A549 (cell line): ENCODE data around the gene ASCC2. TPM values are rescaled to one million over a fixed set of nuclear protein-coding genes. Genes with fewer than 3 reads are reported as not detected.

Source experiments
- ATAC-seq, 2 experiments: fragments of 200-7000 bp in 1 of 2; fragments of >200 bp in 1 of 2; cut with Nextera tagmentation in 1 of 2; cut with Tn5 transposase in 1 of 2; 3 replicates each; pipeline versions ENCODE4 v1.8.0 to v1.9.1; 2018 to 2020; ENCODE audit warnings: mild to moderate bottlenecking in 1 of 2, moderate library complexity in 1 of 2
- CTCF ChIA-PET: fragments of 300-600 bp; sonication (Branson Sonifier 250); formaldehyde crosslinking; extraction: SDS; loops from one replicate; lab custom pipeline; 2021; ENCODE audit warnings: antibody characterized with exemption, inconsistent platforms; lab: Yijun Ruan, JAX
- POLR2A ChIA-PET: fragments of 350-600 bp; formaldehyde crosslinking; extraction: SDS; loops from one replicate; lab custom pipeline; 2021; ENCODE audit warnings: antibody characterized with exemption, inconsistent platforms; lab: Yijun Ruan, JAX
- DNase-seq, 2 experiments: peaks; one replicate each; pipeline versions ENCODE4 v3.0.0 to v3.0.0-alpha.2; 2011 to 2016; ENCODE audit warnings: low read depth in 1 of 2, low spot score in 1 of 2
- FAIRE-seq: peaks from 2 replicates; lab custom pipeline; 2011; peaks lifted over from hg19 to GRCh38; lab: Jason Lieb, UNC
- H3K27ac ChIP-seq, 2 experiments: fragments of >200 bp; sonication (Bioruptor Twin); formaldehyde crosslinking; 3 replicates each; pipeline ENCODE4 v1.5.1; 2016 to 2017
- H3K4me1 ChIP-seq: fragments of >200 bp; sonication (Bioruptor Twin); formaldehyde crosslinking; 3 replicates; pipeline ENCODE4 v1.6.1; 2016
- H3K4me2 ChIP-seq: fragments of >200 bp; sonication (Bioruptor Twin); formaldehyde crosslinking; 3 replicates; pipeline ENCODE4 v1.6.1; 2016
- H3K4me3 ChIP-seq: fragments of >200 bp; sonication (Bioruptor Twin); formaldehyde crosslinking; 3 replicates; pipeline ENCODE4 v1.5.1; 2016
- H3K9me3 ChIP-seq: fragments of >200 bp; sonication (Bioruptor Twin); formaldehyde crosslinking; 3 replicates; pipeline ENCODE4 v1.6.1; 2016
- BHLHE40 ChIP-seq: IDR thresholded peaks from 2 replicates; pipeline ENCODE4 v1.6.1; 2012; ENCODE audit warnings: low read depth, low read length, inconsistent platforms
- CBX2 ChIP-seq: fragments of 200-600 bp; sonication (generic); IDR thresholded peaks from 2 replicates; pipeline ENCODE4 v1.6.1; 2016; ENCODE audit warnings: low read depth, mild to moderate bottlenecking, borderline replicate concordance
- CEBPB ChIP-seq, 2 experiments: fragments of >200 bp in 1 of 2; sonication (Bioruptor Twin) in 1 of 2; formaldehyde crosslinking in 1 of 2; IDR thresholded peaks; 2 replicates each; pipeline ENCODE4 v1.6.1; 2012 to 2016
- CHD4 ChIP-seq: fragments of 200-600 bp; sonication (generic); IDR thresholded peaks from 2 replicates; pipeline ENCODE4 v1.6.1; 2016; ENCODE audit warnings: antibody characterized with exemption, mild to moderate bottlenecking, borderline replicate concordance
- EHMT2 ChIP-seq: fragments of 200-600 bp; sonication (generic); IDR thresholded peaks from 2 replicates; pipeline ENCODE4 v1.6.1; 2016; ENCODE audit warnings: antibody characterized with exemption, low read depth, mild to moderate bottlenecking, moderate library complexity
- ESRRA ChIP-seq: fragments of 150-350 bp; IDR thresholded peaks from 2 replicates; pipeline ENCODE4 v1.6.1; 2014; ENCODE audit warnings: mild to moderate bottlenecking, low read length, borderline replicate concordance
- FOSB ChIP-seq: fragments of 250-450 bp; sonication (Bioruptor Pico); IDR thresholded peaks from 2 replicates; pipeline ENCODE4 v1.5.0; 2020; ENCODE audit warnings: mild to moderate bottlenecking, moderate library complexity
- FOXS1 ChIP-seq: fragments of 250-450 bp; sonication (Bioruptor Pico); IDR thresholded peaks from 2 replicates; pipeline ENCODE4 v1.5.0; 2020; ENCODE audit warnings: mild to moderate bottlenecking, moderate library complexity
- HOXA7 ChIP-seq: fragments of 250-450 bp; sonication (Bioruptor Pico); IDR thresholded peaks from 2 replicates; pipeline ENCODE4 v1.5.0; 2020; ENCODE audit warnings: mild to moderate bottlenecking, moderate library complexity
- HOXB5 ChIP-seq: fragments of 250-450 bp; sonication (Bioruptor Pico); IDR thresholded peaks from 2 replicates; pipeline ENCODE4 v1.5.0; 2020; ENCODE audit warnings: mild to moderate bottlenecking, moderate library complexity
- JUN ChIP-seq, 2 experiments: fragments of >200 bp; sonication (Bioruptor Twin); formaldehyde crosslinking; IDR thresholded peaks; 2 replicates in 1 of 2; 3 replicates in 1 of 2; pipeline ENCODE4 v1.6.1; 2016 to 2017
- KDM1A ChIP-seq: fragments of 200-600 bp; sonication (generic); IDR thresholded peaks from 2 replicates; pipeline ENCODE4 v1.6.1; 2016; ENCODE audit warnings: low read depth, mild to moderate bottlenecking
- MAFK ChIP-seq: fragments of 450-650 bp; IDR thresholded peaks from 2 replicates; pipeline ENCODE4 v1.6.1; 2014; ENCODE audit not compliant: partially characterized antibody
- MAZ ChIP-seq: fragments of 150-350 bp; IDR thresholded peaks from 2 replicates; pipeline ENCODE4 v1.6.1; 2014; ENCODE audit warnings: antibody characterized with exemption, low read depth, low read length, borderline replicate concordance
- NFE2L2 ChIP-seq: fragments of 150-350 bp; conservative IDR thresholded peaks from 2 replicates; pipeline ENCODE4 v1.6.1; 2014; ENCODE audit warnings: low read length
- NR3C1 ChIP-seq: fragments of >200 bp; sonication (Bioruptor Twin); formaldehyde crosslinking; IDR thresholded peaks from 3 replicates; pipeline ENCODE4 v1.6.1; 2017
- PHF8 ChIP-seq: fragments of 200-600 bp; sonication (generic); IDR thresholded peaks from 2 replicates; pipeline ENCODE4 v1.6.1; 2016; ENCODE audit warnings: low read depth, mild to moderate bottlenecking, antibody characterized with exemption, moderate library complexity, borderline replicate concordance
- POLR2A ChIP-seq: IDR thresholded peaks from 2 replicates; pipeline ENCODE4 v1.6.1; 2012; ENCODE audit warnings: mild to moderate bottlenecking, low read length
- POLR2AphosphoS2 ChIP-seq: conservative IDR thresholded peaks from 2 replicates; pipeline ENCODE4 v1.6.1; 2012; ENCODE audit warnings: low read length, improper control_type of control experiment, inconsistent platforms
- RARB ChIP-seq: fragments of 250-450 bp; sonication (Bioruptor Pico); IDR thresholded peaks from 2 replicates; pipeline ENCODE4 v1.8.0; 2021; ENCODE audit warnings: mild to moderate bottlenecking, moderate library complexity
- RFX5 ChIP-seq: fragments of 450-650 bp; IDR thresholded peaks from 2 replicates; pipeline ENCODE4 v1.7.1; 2014; ENCODE audit warnings: antibody characterized with exemption, mild to moderate bottlenecking, moderate library complexity
- TP53 ChIP-seq: fragments of 250-450 bp; sonication (Bioruptor Pico); IDR thresholded peaks from 2 replicates; pipeline ENCODE4 v1.5.0; 2021; ENCODE audit warnings: mild to moderate bottlenecking, moderate library complexity
- ZC3H11A ChIP-seq: fragments of 450-650 bp; IDR thresholded peaks from 2 replicates; pipeline ENCODE4 v1.6.1; 2014; ENCODE audit warnings: antibody characterized with exemption, mild to moderate bottlenecking
- WGBS: methylation state at CpG from one replicate; pipeline ENCODE4 v1.1.6; 2017; ENCODE audit errors: missing lambda C conversion rate; 5-methylcytosine and 5-hydroxymethylcytosine counted together
- polyA plus RNA-seq, 4 experiments: library from polyadenylated mRNA; depleted of rRNA in 3 of 4; stranded (reverse); fragments of >200 nt; fragmentation: RNase III in 1 of 4; extraction: RNeasy Plus Mini Kit Qiagen cat#74134 plus additional on column Dnase treatment in 1 of 4; gene quantifications; 2 replicates in 3 of 4; 3 replicates in 1 of 4; pipeline ENCODE4 v1.2.3, GENCODE V29; 2011 to 2017
- TF ChIP-seq, protein P1 (sequence below): fragments of 450-650 bp; IDR thresholded peaks from 2 replicates; pipeline ENCODE4 v1.6.1; 2014; ENCODE audit warnings: antibody characterized with exemption
- TF ChIP-seq, protein P2 (sequence below): fragments of >200 bp; sonication (Bioruptor Twin); formaldehyde crosslinking; IDR thresholded peaks from 3 replicates; pipeline ENCODE4 v1.6.1; 2016
- TF ChIP-seq, protein P3 (sequence below): fragments of 250-450 bp; sonication (Bioruptor Pico); IDR thresholded peaks from 2 replicates; pipeline ENCODE4 v1.5.0; 2020; ENCODE audit warnings: low read depth, mild to moderate bottlenecking, moderate library complexity
- TF ChIP-seq, protein P4 (sequence below): IDR thresholded peaks from 2 replicates; pipeline ENCODE4 v1.6.1; 2012; ENCODE audit warnings: low read depth, borderline replicate concordance
- TF ChIP-seq, protein P5 (sequence below): fragments of 200-600 bp; sonication (generic); IDR thresholded peaks from 2 replicates; pipeline ENCODE4 v1.6.1; 2016; ENCODE audit warnings: antibody characterized with exemption, mild to moderate bottlenecking, moderate library complexity

ASCC2 gene
- polyA plus RNA-seq, 2 of the 4 experiments (the other 2 are of a cell fraction), result 27.2 to 31.6 TPM

DNA sequence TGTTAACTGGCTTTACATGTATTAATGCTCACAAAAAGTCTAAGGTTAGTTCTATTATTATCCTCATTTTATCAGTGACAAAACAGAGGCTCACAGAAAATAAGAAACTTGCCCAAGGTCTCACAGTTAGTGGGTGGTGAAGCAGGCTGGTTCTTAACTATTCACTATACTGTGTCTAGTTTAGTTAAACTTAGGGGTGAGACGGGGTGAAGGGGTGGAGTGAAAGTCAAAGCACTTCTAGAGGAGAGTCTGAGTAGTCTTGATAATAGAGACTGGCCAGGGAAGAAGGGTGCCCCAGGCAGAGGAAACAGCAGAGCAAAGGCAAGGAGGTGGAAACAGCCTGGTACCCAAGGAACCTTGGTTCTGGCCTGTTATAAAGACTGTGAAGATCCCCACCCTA is 4.0 kb downstream of the ASCC2 start:
- FAIRE-seq (no peak), ATAC-seq (no peak), DNase-seq (no peak)
- 100% methylated on average over 1 of the region's 1 CpG for WGBS
- Histone ChIP-seq H3K4me3 (no peak overlapping the region), H3K4me1 (peaks cover 15% of the 10 kb centered on the region; the same call in 2 of the 3 replicates), H3K4me2 (no peak overlapping the region), H3K27ac (no peak overlapping the region), H3K9me3 (no peaks in the 10 kb centered on the region)
- TF ChIP-seq, protein P1, sequence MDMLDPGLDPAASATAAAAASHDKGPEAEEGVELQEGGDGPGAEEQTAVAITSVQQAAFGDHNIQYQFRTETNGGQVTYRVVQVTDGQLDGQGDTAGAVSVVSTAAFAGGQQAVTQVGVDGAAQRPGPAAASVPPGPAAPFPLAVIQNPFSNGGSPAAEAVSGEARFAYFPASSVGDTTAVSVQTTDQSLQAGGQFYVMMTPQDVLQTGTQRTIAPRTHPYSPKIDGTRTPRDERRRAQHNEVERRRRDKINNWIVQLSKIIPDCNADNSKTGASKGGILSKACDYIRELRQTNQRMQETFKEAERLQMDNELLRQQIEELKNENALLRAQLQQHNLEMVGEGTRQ, result no peak
- TF ChIP-seq ZC3H11A, result no peak
- no peak for TF ChIP-seq PHF8
- no peak for TF ChIP-seq BHLHE40
- TF ChIP-seq FOSB, result no peak
- TF ChIP-seq CBX2, result no peak
- TF ChIP-seq POLR2A, result no peak
- no peak for TF ChIP-seq CHD4
- TF ChIP-seq MAFK, result no peak
- TF ChIP-seq HOXA7 (CRISPR knock-in tag), result no peak
- TF ChIP-seq CEBPB (IDR thresholded peaks at IDR 0.05), result no peak
- TF ChIP-seq, protein P2, sequence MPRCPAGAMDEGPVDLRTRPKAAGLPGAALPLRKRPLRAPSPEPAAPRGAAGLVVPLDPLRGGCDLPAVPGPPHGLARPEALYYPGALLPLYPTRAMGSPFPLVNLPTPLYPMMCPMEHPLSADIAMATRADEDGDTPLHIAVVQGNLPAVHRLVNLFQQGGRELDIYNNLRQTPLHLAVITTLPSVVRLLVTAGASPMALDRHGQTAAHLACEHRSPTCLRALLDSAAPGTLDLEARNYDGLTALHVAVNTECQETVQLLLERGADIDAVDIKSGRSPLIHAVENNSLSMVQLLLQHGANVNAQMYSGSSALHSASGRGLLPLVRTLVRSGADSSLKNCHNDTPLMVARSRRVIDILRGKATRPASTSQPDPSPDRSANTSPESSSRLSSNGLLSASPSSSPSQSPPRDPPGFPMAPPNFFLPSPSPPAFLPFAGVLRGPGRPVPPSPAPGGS, result no peak
- no peak for TF ChIP-seq JUN (IDR thresholded peaks at IDR 0.05)
- no peak for TF ChIP-seq FOXS1 (CRISPR knock-in tag)
- TF ChIP-seq, protein P3, sequence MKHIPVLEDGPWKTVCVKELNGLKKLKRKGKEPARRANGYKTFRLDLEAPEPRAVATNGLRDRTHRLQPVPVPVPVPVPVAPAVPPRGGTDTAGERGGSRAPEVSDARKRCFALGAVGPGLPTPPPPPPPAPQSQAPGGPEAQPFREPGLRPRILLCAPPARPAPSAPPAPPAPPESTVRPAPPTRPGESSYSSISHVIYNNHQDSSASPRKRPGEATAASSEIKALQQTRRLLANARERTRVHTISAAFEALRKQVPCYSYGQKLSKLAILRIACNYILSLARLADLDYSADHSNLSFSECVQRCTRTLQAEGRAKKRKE (CRISPR knock-in tag), result no peak
- no peak for TF ChIP-seq HOXB5
- POLR2A ChIA-PET, result no interaction called here
- CTCF ChIA-PET, result no interaction called here

DNA sequence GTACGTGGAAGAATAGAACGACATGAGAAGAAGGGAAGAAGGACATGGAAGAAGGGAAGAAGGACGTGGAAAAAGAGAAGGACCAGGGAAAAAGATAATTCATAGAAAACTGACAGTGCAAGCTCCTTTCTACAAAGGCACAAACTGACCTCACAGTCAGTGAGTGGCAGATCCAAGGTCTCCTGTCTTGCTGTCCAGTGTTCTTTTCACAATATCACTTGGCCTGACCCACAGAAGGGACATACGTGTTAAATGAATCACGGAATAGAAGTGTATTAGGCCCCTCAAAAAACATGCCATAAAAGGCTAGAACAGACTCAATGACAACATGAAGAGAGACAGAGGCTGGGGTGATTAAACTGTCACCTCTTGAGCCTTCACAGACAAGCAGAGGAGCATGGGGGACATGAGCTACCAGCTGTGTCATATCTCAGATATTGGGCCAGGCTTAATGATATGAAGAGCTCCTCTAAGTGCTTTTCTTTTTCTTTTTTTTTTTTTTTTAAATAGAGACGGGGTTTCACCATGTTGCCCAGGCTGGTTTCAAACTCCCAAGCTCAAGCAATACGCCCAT is 4.6 kb downstream of the ASCC2 start:
- no peak for DNase-seq
- TF ChIP-seq EHMT2 (no peak), POLR2AphosphoS2 (no peak), RFX5 (no peak), TP53 (CRISPR knock-in tag) (no peak), FOSB (no peak), NR3C1 (no peak), MAZ (no peak)
- Histone ChIP-seq H3K9me3 (no peaks in the 10 kb centered on the region), H3K27ac (no peak overlapping the region), H3K4me2 (no peak overlapping the region), H3K4me1 (peaks cover 10% of the 10 kb centered on the region; the same call in 2 of the 3 replicates), H3K4me3 (no peak overlapping the region)
- no peak for ATAC-seq
- ChIA-PET POLR2A (no interaction called here), CTCF (interaction anchor here (0.6 to 1.1 kb wide), 2 partner anchors 145 to 207 kb away, joined by 3 read pairs; no protein-coding TSS in a partner anchor)
- 92% methylated on average over 6 of the region's 7 CpGs for WGBS
- FAIRE-seq, result no peak

DNA sequence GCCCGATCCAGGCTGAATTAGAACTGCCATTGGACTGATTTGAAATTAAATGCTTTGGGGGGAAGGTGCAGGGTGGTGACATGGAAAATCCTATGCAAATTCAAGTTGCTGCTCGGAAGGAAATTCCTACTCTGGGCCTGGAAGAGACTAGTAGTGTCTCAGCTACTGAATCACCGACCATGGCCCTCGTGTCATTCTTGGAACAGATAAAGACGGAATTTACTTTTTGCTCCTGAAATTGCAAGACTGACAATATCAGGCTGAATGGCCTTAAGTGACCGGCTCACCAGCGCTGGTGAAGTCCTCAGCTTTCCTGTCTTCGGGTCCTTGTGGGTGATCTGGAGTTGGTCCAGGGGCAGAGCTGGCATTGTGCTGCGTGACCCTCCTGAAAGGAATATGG is 6.1 kb downstream of the ASCC2 start:
- ChIA-PET CTCF (interaction anchor here (0.6 to 1.1 kb wide), 3 partner anchors 9 to 174 kb away, joined by 3 to 4 read pairs (median 4); no protein-coding TSS in a partner anchor), POLR2A (no interaction called here)
- Histone ChIP-seq H3K9me3 (no peaks in the 10 kb centered on the region), H3K4me1 (peaks cover 5% of the 10 kb centered on the region; the same call in 2 of the 3 replicates), H3K27ac (no peak overlapping the region), H3K4me2 (no peak overlapping the region), H3K4me3 (no peak overlapping the region)
- ATAC-seq (no peak), FAIRE-seq (no peak), DNase-seq (no peak)
- 89% methylated on average over 9 of the region's 9 CpGs for WGBS
- TF ChIP-seq RARB (CRISPR knock-in tag), result no peak
- no peak for TF ChIP-seq FOXS1 (CRISPR knock-in tag)
- TF ChIP-seq, protein P4, sequence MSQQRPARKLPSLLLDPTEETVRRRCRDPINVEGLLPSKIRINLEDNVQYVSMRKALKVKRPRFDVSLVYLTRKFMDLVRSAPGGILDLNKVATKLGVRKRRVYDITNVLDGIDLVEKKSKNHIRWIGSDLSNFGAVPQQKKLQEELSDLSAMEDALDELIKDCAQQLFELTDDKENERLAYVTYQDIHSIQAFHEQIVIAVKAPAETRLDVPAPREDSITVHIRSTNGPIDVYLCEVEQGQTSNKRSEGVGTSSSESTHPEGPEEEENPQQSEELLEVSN, result no peak
- no peak for TF ChIP-seq NFE2L2
- TF ChIP-seq, protein P5, sequence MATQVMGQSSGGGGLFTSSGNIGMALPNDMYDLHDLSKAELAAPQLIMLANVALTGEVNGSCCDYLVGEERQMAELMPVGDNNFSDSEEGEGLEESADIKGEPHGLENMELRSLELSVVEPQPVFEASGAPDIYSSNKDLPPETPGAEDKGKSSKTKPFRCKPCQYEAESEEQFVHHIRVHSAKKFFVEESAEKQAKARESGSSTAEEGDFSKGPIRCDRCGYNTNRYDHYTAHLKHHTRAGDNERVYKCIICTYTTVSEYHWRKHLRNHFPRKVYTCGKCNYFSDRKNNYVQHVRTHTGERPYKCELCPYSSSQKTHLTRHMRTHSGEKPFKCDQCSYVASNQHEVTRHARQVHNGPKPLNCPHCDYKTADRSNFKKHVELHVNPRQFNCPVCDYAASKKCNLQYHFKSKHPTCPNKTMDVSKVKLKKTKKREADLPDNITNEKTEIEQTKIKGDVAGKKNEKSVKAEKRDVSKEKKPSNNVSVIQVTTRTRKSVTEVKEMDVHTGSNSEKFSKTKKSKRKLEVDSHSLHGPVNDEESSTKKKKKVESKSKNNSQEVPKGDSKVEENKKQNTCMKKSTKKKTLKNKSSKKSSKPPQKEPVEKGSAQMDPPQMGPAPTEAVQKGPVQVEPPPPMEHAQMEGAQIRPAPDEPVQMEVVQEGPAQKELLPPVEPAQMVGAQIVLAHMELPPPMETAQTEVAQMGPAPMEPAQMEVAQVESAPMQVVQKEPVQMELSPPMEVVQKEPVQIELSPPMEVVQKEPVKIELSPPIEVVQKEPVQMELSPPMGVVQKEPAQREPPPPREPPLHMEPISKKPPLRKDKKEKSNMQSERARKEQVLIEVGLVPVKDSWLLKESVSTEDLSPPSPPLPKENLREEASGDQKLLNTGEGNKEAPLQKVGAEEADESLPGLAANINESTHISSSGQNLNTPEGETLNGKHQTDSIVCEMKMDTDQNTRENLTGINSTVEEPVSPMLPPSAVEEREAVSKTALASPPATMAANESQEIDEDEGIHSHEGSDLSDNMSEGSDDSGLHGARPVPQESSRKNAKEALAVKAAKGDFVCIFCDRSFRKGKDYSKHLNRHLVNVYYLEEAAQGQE, result no peak
- TF ChIP-seq ESRRA, result no peak
- TF ChIP-seq KDM1A, result no peak
- no peak for TF ChIP-seq MAFK
- no peak for TF ChIP-seq FOSB
- no peak for TF ChIP-seq PHF8
- TF ChIP-seq NR3C1, result no peak
- no peak for TF ChIP-seq RFX5
- TF ChIP-seq CBX2, result no peak
